HCT116 (cell line): Measurements from ENCODE around the gene TAF10. TPM values are rescaled to one million over a fixed set of nuclear protein-coding genes. Genes with fewer than 3 reads are reported as not detected.

Experiments used
- ATAC-seq: fragments of 200-7000 bp; cut with Tn5 transposase; 2 replicates; pipeline ENCODE4 v1.9.1; 2020; ENCODE audit warnings: mild to moderate bottlenecking, moderate library complexity
- BruUV-seq: library from RNA; stranded (reverse); fragments of 400-500 nt; replicated peaks from 2 replicates; lab custom pipeline; 2021; lab: Mats Ljungman, UMichigan
- CTCF ChIA-PET: fragments of 300-600 bp; sonication (Branson Sonifier 250); formaldehyde crosslinking; loops from one replicate; lab custom pipeline; 2021; ENCODE audit warnings: antibody characterized with exemption; lab: Charles Lee
- POLR2A ChIA-PET: fragments of 300-600, 350-600 bp; sonication (Branson Sonifier 250); formaldehyde crosslinking; loops from one replicate; lab custom pipeline; 2021; ENCODE audit warnings: antibody characterized with exemption; lab: Charles Lee
- RAD21 ChIA-PET, 2 experiments: fragments of 300-600 bp; sonication (Branson Sonifier 250); formaldehyde crosslinking; loops; one replicate each; lab custom pipeline; 2023; ENCODE audit warnings: low total read pairs in 2 of 2; ENCODE audit not compliant: uncharacterized antibody in 2 of 2, unreplicated experiment in 2 of 2, low non-redundant PET in 1 of 2; lab: Charles Lee
- DNase-seq: peaks from one replicate; pipeline ENCODE4 v3.0.0-alpha.2; 2010; ENCODE audit warnings: low read depth, low spot score
- H2AFZ ChIP-seq: fragments of 200-600 bp; shearing (Covaris generic), sonication (generic); 2 replicates; pipeline ENCODE4 v1.6.1; 2017; ENCODE audit warnings: low read depth, mixed run types, mixed read lengths, antibody characterized with exemption, low read length; ENCODE audit not compliant: poor library complexity, severe bottlenecking
- H3K27ac ChIP-seq: 2 replicates; pipeline ENCODE4 v1.5.1; 2012; ENCODE audit warnings: low read depth, low read length
- H3K27me3 ChIP-seq: fragments of 200-600 bp; sonication (generic); 2 replicates; pipeline ENCODE4 v1.6.1; 2016; ENCODE audit warnings: mixed run types, low read length, mixed read lengths; ENCODE audit not compliant: insufficient read depth
- H3K36me3 ChIP-seq, 2 experiments: fragments of 200-500 bp in 1 of 2; fragments of 200-600 bp in 1 of 2; sonication (Bioruptor generic) in 1 of 2; sonication (generic) in 1 of 2; 2 replicates each; pipeline versions ENCODE4 v1.5.1 to v1.6.1; 2014 to 2016; ENCODE audit warnings: low read length in 2 of 2, inconsistent platforms in 1 of 2, mixed read lengths in 1 of 2, mixed run types in 1 of 2; ENCODE audit not compliant: insufficient read depth in 2 of 2, control insufficient read depth in 1 of 2
- H3K4me1 ChIP-seq, 2 experiments: fragments of 200-600 bp in 1 of 2; sonication (generic) in 1 of 2; 2 replicates each; pipeline versions ENCODE4 v1.5.1 to v1.6.1; 2012 to 2017; ENCODE audit warnings: low read length in 2 of 2, inconsistent platforms in 1 of 2, mild to moderate bottlenecking in 1 of 2, mixed read lengths in 1 of 2, mixed run types in 1 of 2, moderate library complexity in 1 of 2; ENCODE audit not compliant: insufficient read depth in 2 of 2, control insufficient read depth in 1 of 2
- H3K4me2 ChIP-seq: fragments of 200-600 bp; sonication (generic); 2 replicates; pipeline ENCODE4 v1.6.1; 2017; ENCODE audit warnings: mixed run types, low read length, mixed read lengths
- H3K4me3 ChIP-seq, 2 experiments: fragments of 200-600 bp in 1 of 2; sonication (generic) in 1 of 2; replicated peaks in 1 of 2; 2 replicates each; pipeline ENCODE4 v1.5.1; 2011 to 2016; ENCODE audit warnings: low read length in 2 of 2, control low read depth in 1 of 2, low read depth in 1 of 2, mild to moderate bottlenecking in 1 of 2, mixed read lengths in 1 of 2, mixed run types in 1 of 2
- H3K79me2 ChIP-seq: fragments of 200-600 bp; sonication (generic); 2 replicates; pipeline ENCODE4 v1.6.1; 2017; ENCODE audit warnings: mild to moderate bottlenecking, mixed run types, low read length, moderate library complexity, mixed read lengths; ENCODE audit not compliant: insufficient read depth
- H3K9ac ChIP-seq: fragments of 200-600 bp; sonication (generic); 2 replicates; pipeline ENCODE4 v1.6.1; 2016; ENCODE audit warnings: low read length, mixed read lengths
- H3K9me2 ChIP-seq: fragments of 200-600 bp; sonication (generic), shearing (Covaris generic); 2 replicates; pipeline ENCODE4 v1.6.1; 2017; ENCODE audit warnings: mixed run types, mild to moderate bottlenecking, moderate library complexity; ENCODE audit not compliant: insufficient read depth
- H3K9me3 ChIP-seq, 2 experiments: fragments of 200-500 bp in 1 of 2; fragments of 200-600 bp in 1 of 2; sonication (Bioruptor generic) in 1 of 2; sonication (generic) in 1 of 2; 2 replicates each; pipeline ENCODE4 v1.6.1; 2014 to 2017; ENCODE audit warnings: low read length in 2 of 2, mixed read lengths in 2 of 2, inconsistent platforms in 1 of 2, low read depth in 1 of 2, mild to moderate bottlenecking in 1 of 2, mixed run types in 1 of 2, moderate library complexity in 1 of 2; ENCODE audit not compliant: control insufficient read depth in 1 of 2, insufficient read depth in 1 of 2
- H4K20me1 ChIP-seq: fragments of 200-600 bp; sonication (generic), shearing (Covaris generic); 2 replicates; pipeline ENCODE4 v1.6.1; 2017; ENCODE audit warnings: mixed run types, mild to moderate bottlenecking, moderate library complexity; ENCODE audit not compliant: insufficient read depth
- ATF3 ChIP-seq: IDR thresholded peaks from 2 replicates; pipeline ENCODE4 v1.6.1; 2012
- CBX3 ChIP-seq: IDR thresholded peaks from 2 replicates; pipeline ENCODE4 v1.6.1; 2012; ENCODE audit warnings: low read depth
- CEBPB ChIP-seq: IDR thresholded peaks from 2 replicates; pipeline ENCODE4 v1.6.1; 2012; ENCODE audit warnings: low read depth
- EGR1 ChIP-seq: IDR thresholded peaks from 2 replicates; pipeline ENCODE4 v1.6.1; 2012; ENCODE audit warnings: low read depth
- EZH2 ChIP-seq: fragments of 200-600 bp; sonication (generic); IDR thresholded peaks from 2 replicates; pipeline ENCODE4 v1.6.1; 2017; ENCODE audit warnings: antibody characterized with exemption, mixed run types
- FOSL1 ChIP-seq: IDR thresholded peaks from 2 replicates; pipeline ENCODE4 v1.6.1; 2012; ENCODE audit warnings: low read depth
- POLR2A ChIP-seq: IDR thresholded peaks from 2 replicates; pipeline ENCODE4 v1.7.0; 2011; ENCODE audit warnings: borderline replicate concordance; ENCODE audit not compliant: insufficient read depth, insufficient read length; ENCODE audit errors: extremely low read depth
- POLR2AphosphoS5 ChIP-seq: IDR thresholded peaks from 2 replicates; pipeline ENCODE4 v1.6.1; 2011; ENCODE audit warnings: mild to moderate bottlenecking, low read depth, low read length, moderate library complexity
- RAD21 ChIP-seq: IDR thresholded peaks from 2 replicates; pipeline ENCODE4 v1.6.1; 2012; ENCODE audit warnings: low read depth, mild to moderate bottlenecking
- SIN3A ChIP-seq: IDR thresholded peaks from 2 replicates; pipeline ENCODE4 v1.6.1; 2012; ENCODE audit warnings: low read depth
- SP1 ChIP-seq: IDR thresholded peaks from 2 replicates; pipeline ENCODE4 v1.6.1; 2012; ENCODE audit warnings: low read depth
- SRF ChIP-seq: IDR thresholded peaks from 2 replicates; pipeline ENCODE4 v1.6.1; 2012; ENCODE audit warnings: low read depth
- TCF7L2 ChIP-seq: IDR thresholded peaks from 2 replicates; pipeline ENCODE4 v1.7.0; 2011; ENCODE audit warnings: borderline replicate concordance, inconsistent platforms; ENCODE audit not compliant: insufficient read depth, insufficient read length; ENCODE audit errors: extremely low read depth
- YY1 ChIP-seq: IDR thresholded peaks from 2 replicates; pipeline ENCODE4 v1.6.1; 2011; ENCODE audit warnings: low read length, low read depth, moderate library complexity, mild to moderate bottlenecking; ENCODE audit not compliant: insufficient replicate concordance; ENCODE audit errors: extremely low read depth
- ZBTB33 ChIP-seq: IDR thresholded peaks from 2 replicates; pipeline ENCODE4 v1.6.1; 2011; ENCODE audit warnings: mild to moderate bottlenecking, low read length, moderate library complexity; ENCODE audit not compliant: insufficient replicate concordance; ENCODE audit errors: extremely low read depth
- ZFX ChIP-seq: fragments of 450-650 bp; IDR thresholded peaks from 2 replicates; pipeline ENCODE4 v1.6.1; 2017
- intact Hi-C: fragments of 100-400 bp; cut with micrococcal nuclease; formaldehyde crosslinking; loops from 2 replicates; pipeline ENCODE4 v1.10.0; 2022
- total RNA-seq: library from RNA; stranded (reverse); gene quantifications from one replicate; pipeline ENCODE4 v1.2.1, GENCODE V29; 2021; ENCODE audit not compliant: unreplicated experiment
- TF ChIP-seq, protein P1 (sequence below), 3 experiments: fragments of 200-600 bp in 1 of 3; sonication (generic) in 1 of 3; IDR thresholded peaks in 2 of 3; conservative IDR thresholded peaks in 1 of 3; 2 replicates each; pipeline ENCODE4 v1.5.1; 2012 to 2017; ENCODE audit warnings: low read depth in 2 of 3, low read length in 2 of 3, antibody characterized with exemption in 1 of 3, borderline replicate concordance in 1 of 3, control low read depth in 1 of 3, mild to moderate bottlenecking in 1 of 3, mixed read lengths in 1 of 3, mixed run types in 1 of 3, moderate library complexity in 1 of 3; ENCODE audit not compliant: insufficient read depth in 1 of 3

TAF10 gene
- total RNA-seq, 1 experiment from 2014 or later, result 151 TPM

GRCh38 chr11:6626971-6627761, 15.2 kb upstream of the TAF10 start (continued):
- TF ChIP-seq, protein P1, sequence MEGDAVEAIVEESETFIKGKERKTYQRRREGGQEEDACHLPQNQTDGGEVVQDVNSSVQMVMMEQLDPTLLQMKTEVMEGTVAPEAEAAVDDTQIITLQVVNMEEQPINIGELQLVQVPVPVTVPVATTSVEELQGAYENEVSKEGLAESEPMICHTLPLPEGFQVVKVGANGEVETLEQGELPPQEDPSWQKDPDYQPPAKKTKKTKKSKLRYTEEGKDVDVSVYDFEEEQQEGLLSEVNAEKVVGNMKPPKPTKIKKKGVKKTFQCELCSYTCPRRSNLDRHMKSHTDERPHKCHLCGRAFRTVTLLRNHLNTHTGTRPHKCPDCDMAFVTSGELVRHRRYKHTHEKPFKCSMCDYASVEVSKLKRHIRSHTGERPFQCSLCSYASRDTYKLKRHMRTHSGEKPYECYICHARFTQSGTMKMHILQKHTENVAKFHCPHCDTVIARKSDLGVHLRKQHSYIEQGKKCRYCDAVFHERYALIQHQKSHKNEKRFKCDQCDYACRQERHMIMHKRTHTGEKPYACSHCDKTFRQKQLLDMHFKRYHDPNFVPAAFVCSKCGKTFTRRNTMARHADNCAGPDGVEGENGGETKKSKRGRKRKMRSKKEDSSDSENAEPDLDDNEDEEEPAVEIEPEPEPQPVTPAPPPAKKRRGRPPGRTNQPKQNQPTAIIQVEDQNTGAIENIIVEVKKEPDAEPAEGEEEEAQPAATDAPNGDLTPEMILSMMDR (IDR thresholded peaks at IDR 0.05 in 2 of 3, conservative IDR thresholded peaks at IDR 0.05 in 1 of 3; ENCODE audit: borderline replicate concordance in 1 of 3, insufficient read depth in 1 of 3, low read depth in 2 of 3, low read length in 2 of 3), result no peak
- TF ChIP-seq ZFX, result no peak
- TF ChIP-seq SRF, result no peak
- TF ChIP-seq ATF3, result no peak
- TF ChIP-seq RAD21, result no peak
- TF ChIP-seq EZH2, result no peak
- TF ChIP-seq TCF7L2, result no peak
- TF ChIP-seq POLR2AphosphoS5, result no peak

- no peaks in the 10 kb centered on the region for H3K79me2 ChIP-seq
- ChIA-PET POLR2A (no interaction called here), RAD21 (no interaction called here), CTCF (no interaction called here)
- H3K9me2 ChIP-seq, result no peaks in the 10 kb centered on the region
- H3K4me1 ChIP-seq, result no peaks in the 10 kb centered on the region
- no peak for TF ChIP-seq FOSL1
- TF ChIP-seq YY1, result no peak
- TF ChIP-seq ZBTB33, result no peak
- TF ChIP-seq CBX3, result no peak
- no peak for TF ChIP-seq POLR2A
- TF ChIP-seq, protein P1 (IDR thresholded peaks at IDR 0.05 in 2 of 3, conservative IDR thresholded peaks at IDR 0.05 in 1 of 3; ENCODE audit: borderline replicate concordance in 1 of 3, insufficient read depth in 1 of 3, low read depth in 2 of 3, low read length in 2 of 3), result no peak
- TF ChIP-seq SRF, result no peak
- TF ChIP-seq EZH2, result no peak
- TF ChIP-seq CEBPB, result no peak
- no peak for TF ChIP-seq SP1
- no peak for TF ChIP-seq EGR1
- TF ChIP-seq ZFX, result no peak
- no peak for TF ChIP-seq SIN3A
- BruUV-seq, result no TSS peak
- no peaks in the 10 kb centered on the region for H3K36me3 ChIP-seq
- H2AFZ ChIP-seq, result no peak overlapping the region
- DNase-seq (no peak), ATAC-seq (no peak)
- no peak overlapping the region for H3K4me3 ChIP-seq
- H3K4me2 ChIP-seq, result no peak overlapping the region
- H3K27ac ChIP-seq, result no peak overlapping the region
- H3K9me3 ChIP-seq, result no peaks in the 10 kb centered on the region
- no peak overlapping the region for H3K9ac ChIP-seq
- H3K27me3 ChIP-seq, result no peaks in the 10 kb centered on the region
- no peaks in the 10 kb centered on the region for H4K20me1 ChIP-seq
- intact Hi-C loops, result no loop called here
Measured at GRCh38 chr11:6625832-6626420, 13.9 kb upstream of the TAF10 start.
